Aorta (tissue), 5 donors: Measurements from ENCODE around the gene RRAS2. TPM values are rescaled to one million over a fixed set of nuclear protein-coding genes. Genes with fewer than 3 reads are reported as not detected.

Source experiments
- ATAC-seq: fragments of 200-7000 bp; cut with Tn5 transposase; one replicate; pipeline ENCODE4 v1.9.1; 2022; ENCODE audit warnings: moderate library complexity; ENCODE audit not compliant: low FRiP score
- DNase-seq, 2 donors: peaks; one replicate each; pipeline ENCODE4 v3.0.0-alpha.2; 2020
- H3K27ac ChIP-seq, 2 donors: one replicate each; pipeline ENCODE4 v1.5.1; 2013; ENCODE audit warnings: low read length in 2 of 2, mild to moderate bottlenecking in 2 of 2, moderate library complexity in 2 of 2, control low read depth in 1 of 2, inconsistent platforms in 1 of 2, low read depth in 1 of 2
- H3K27me3 ChIP-seq, 2 donors: one replicate each; pipeline ENCODE4 v1.6.1; 2013; ENCODE audit warnings: control low read depth in 1 of 2, low read length in 1 of 2, mild to moderate bottlenecking in 1 of 2, moderate library complexity in 1 of 2; ENCODE audit not compliant: insufficient read depth in 2 of 2, control insufficient read depth in 1 of 2
- H3K36me3 ChIP-seq, 2 donors: one replicate each; pipeline ENCODE4 v1.6.1; 2013; ENCODE audit warnings: control low read depth in 1 of 2, low read length in 1 of 2, mild to moderate bottlenecking in 1 of 2; ENCODE audit not compliant: insufficient read depth in 2 of 2, control insufficient read depth in 1 of 2
- H3K4me1 ChIP-seq, 2 donors: one replicate each; pipeline ENCODE4 v1.6.1; 2013; ENCODE audit warnings: low read length in 2 of 2, control low read depth in 1 of 2, mild to moderate bottlenecking in 1 of 2, moderate library complexity in 1 of 2; ENCODE audit not compliant: insufficient read depth in 2 of 2, control insufficient read depth in 1 of 2
- H3K4me3 ChIP-seq, 2 donors: one replicate each; pipeline ENCODE4 v1.5.1; 2013; ENCODE audit warnings: low read length in 2 of 2, control low read depth in 1 of 2, mild to moderate bottlenecking in 1 of 2
- H3K9me3 ChIP-seq: one replicate; pipeline ENCODE4 v1.6.1; 2013; ENCODE audit warnings: mild to moderate bottlenecking, low read length; ENCODE audit not compliant: control insufficient read depth
- WGBS, 2 donors: extraction: QIAGEN DNeasy Blood & Tissue Kit; methylation state at CpG; one replicate each; pipeline ENCODE4 v1.1.7; 2013; 5-methylcytosine and 5-hydroxymethylcytosine counted together
- intact Hi-C, 2 donors: fragments of 100-400 bp; cut with DNase I; formaldehyde crosslinking; loops; one replicate each; pipeline versions ENCODE4 v1.14.2 to v1.15.0; 2022
- polyA plus RNA-seq, 2 donors: library from polyadenylated mRNA; stranded (reverse); fragments of 200-250 nt; gene quantifications; one replicate each; pipeline ENCODE4 v1.2.3, GENCODE V29; 2013
- total RNA-seq, 2 donors: library from RNA; stranded (reverse); fragmentation: NEBNext Ultra II Directional; extraction: Animal tissue kit (Norgen Biotek cat#: 25700); gene quantifications; one replicate each; pipeline ENCODE4 v1.2.1, GENCODE V29; 2021
- donor health status: healthy with polysubstance abuse.
- donor health status: Bipolar disorder and iron deficiency.
- donor health status: DM: no; HTN: no; CAD: no.
- donor health status: DM: no; HTN: no; CAD: no.
- donor health status: DM: yes; HTN: yes; CAD: no.

Gene RRAS2
- total and polyA plus RNA-seq, 4 donors = 18.0 to 46.7 (median 27.9) TPM

DNA sequence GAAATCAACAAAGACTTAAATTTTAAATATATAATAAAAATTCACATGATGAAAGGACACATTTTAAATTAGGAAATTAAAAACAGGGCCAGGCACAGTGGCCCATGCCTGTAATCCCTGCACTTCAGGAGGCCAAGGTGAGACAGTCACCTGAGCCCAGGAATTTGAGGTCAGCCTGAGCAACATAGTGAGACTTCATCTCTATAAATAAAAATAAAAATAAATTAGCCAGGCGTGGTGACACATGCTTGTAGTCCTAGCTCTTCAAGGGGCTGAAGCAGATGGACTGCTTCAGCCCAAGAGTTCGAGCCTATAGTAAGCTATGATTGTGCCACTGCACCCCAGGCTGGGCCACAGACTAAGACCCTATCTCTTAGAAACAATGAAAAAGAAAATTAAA lies 29.3 kb downstream of the RRAS2 start:
- Histone ChIP-seq H3K9me3 (no peaks in the 10 kb centered on the region), H3K27me3 (no peaks in the 10 kb centered on the region), H3K36me3 (no peaks in the 10 kb centered on the region), H3K4me3 (no peak overlapping the region), H3K27ac (no peak overlapping the region), H3K4me1 (peaks cover 0 to 4% of the 10 kb centered on the region in 2 donors)
- DNase-seq (no peak), ATAC-seq (no peak)
- WGBS, 2 donors = 92% methylated on average over 2 of the region's 2 CpGs
- intact Hi-C loops = no loop called here

DNA sequence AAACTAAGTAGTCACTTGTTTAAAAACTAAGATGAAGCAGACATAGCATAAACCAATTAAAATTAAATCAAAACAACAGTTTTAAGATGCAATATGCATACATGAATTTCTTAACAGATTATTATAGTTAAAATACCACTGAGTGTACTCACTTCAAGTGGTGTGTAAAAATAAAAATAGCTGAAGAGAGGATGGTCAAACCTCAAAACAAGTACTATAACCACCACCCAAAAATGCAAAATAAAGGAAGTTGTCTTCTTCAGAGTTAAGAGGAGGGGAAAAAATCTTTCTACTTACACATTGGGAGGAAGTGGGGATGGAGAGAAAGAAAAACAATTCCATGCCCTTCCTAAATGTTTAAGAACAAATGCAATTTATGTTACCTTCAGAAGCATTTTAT lies 31.9 kb downstream of the RRAS2 start:
- no peak overlapping the region for H3K27ac ChIP-seq
- no peaks in the 10 kb centered on the region for H3K9me3 ChIP-seq
- intact Hi-C loops = no loop called here
- DNase-seq (no peak), ATAC-seq (no peak)
- peaks cover 2% of the 10 kb centered on the region in 2 donors for H3K4me1 ChIP-seq
- H3K4me3 ChIP-seq = no peak overlapping the region
- H3K27me3 ChIP-seq = no peaks in the 10 kb centered on the region
- H3K36me3 ChIP-seq = no peaks in the 10 kb centered on the region

DNA sequence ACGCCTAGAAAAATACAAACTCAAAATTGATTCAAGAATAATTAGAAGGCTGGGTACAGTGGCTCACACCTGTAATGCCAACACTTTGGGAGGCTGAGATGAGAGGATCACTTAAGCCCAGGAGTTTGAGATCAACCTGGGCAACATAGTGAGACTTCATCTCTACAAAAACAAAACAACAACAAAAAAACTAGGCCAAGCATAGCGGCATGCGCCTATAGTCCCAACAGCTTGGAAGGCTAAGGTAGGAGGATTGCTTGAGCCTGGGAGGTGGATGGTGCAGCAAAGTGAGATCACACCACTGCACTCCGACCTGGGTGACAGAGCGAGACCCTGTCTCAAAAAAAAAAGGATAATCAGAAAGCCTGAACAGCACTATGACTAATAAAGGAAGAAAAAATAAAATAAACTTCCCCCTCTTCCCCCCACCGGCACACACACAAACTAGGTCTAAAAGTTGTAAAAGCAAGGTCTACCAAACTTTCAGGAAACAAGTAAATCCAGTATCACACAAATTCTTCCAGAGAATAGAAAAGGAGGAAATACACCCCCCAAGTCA lies 35.8 kb downstream of the RRAS2 start:
- Histone ChIP-seq H3K27ac (no peak overlapping the region), H3K4me3 (no peak overlapping the region), H3K9me3 (no peaks in the 10 kb centered on the region), H3K36me3 (no peaks in the 10 kb centered on the region), H3K4me1 (peaks cover 0 to 3% of the 10 kb centered on the region in 2 donors), H3K27me3 (no peaks in the 10 kb centered on the region)
- DNase-seq (no peak), ATAC-seq (no peak)
- WGBS, 2 donors = 84% methylated on average over 6 of the region's 6 CpGs
- intact Hi-C loops = no loop called here

DNA sequence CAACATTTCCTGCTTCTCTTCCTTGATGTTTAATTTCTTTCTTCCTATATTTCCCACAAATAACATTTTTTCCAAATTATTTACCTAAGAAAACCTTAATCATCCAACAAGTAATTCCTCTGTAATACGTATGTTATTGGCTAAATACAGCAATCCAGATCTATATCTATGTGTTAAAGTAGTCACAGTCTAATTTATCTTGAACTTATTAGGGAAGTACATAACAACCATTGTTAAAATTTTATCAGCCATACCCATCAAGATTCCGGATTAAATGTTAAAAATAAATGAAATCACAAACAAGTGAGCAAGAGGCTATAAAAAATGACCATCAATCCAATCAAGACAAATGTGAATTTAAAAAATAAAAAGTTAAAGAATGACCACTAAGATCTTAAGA lies 36.5 kb downstream of the RRAS2 start:
- intact Hi-C loops = no loop called here
- no peak for ATAC-seq
- H3K27ac ChIP-seq = no peak overlapping the region
- no peak overlapping the region for H3K4me3 ChIP-seq
- H3K4me1 ChIP-seq = peaks cover 0 to 3% of the 10 kb centered on the region in 2 donors
- no peaks in the 10 kb centered on the region for H3K9me3 ChIP-seq
- WGBS, 2 donors = 84 to 86% methylated on average over 2 of the region's 2 CpGs
- H3K36me3 ChIP-seq = no peaks in the 10 kb centered on the region
- no peak for DNase-seq
- no peaks in the 10 kb centered on the region for H3K27me3 ChIP-seq

DNA sequence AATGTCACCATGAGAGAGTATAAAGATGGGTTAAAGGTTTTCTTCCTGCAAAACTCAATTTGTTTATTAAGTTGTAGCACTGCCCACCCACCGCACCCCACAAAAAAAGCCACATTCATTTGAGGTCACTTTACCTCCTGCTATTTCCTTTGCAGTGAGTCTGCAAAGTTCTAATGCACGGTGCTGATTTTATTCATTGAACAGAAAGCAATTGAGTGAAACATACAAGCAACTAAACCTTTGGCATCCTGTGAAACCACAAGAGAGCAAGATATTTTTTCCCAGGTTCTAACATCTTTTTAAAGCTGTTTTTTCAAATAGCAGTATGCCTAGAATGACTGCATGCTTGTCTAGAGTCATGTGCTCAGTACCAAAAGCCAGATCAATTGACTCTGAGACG lies 39.0 kb downstream of the RRAS2 start:
- no peak for DNase-seq
- no peak for ATAC-seq
- no peaks in the 10 kb centered on the region for H3K9me3 ChIP-seq
- H3K27ac ChIP-seq = no peak overlapping the region
- no peaks in the 10 kb centered on the region for H3K36me3 ChIP-seq
- intact Hi-C loops = no loop called here
- no peaks in the 10 kb centered on the region for H3K27me3 ChIP-seq
- H3K4me1 ChIP-seq = peaks cover 0 to 3% of the 10 kb centered on the region in 2 donors
- 61 to 62% methylated on average over 3 of the region's 3 CpGs for WGBS, 2 donors
- no peak overlapping the region for H3K4me3 ChIP-seq

DNA sequence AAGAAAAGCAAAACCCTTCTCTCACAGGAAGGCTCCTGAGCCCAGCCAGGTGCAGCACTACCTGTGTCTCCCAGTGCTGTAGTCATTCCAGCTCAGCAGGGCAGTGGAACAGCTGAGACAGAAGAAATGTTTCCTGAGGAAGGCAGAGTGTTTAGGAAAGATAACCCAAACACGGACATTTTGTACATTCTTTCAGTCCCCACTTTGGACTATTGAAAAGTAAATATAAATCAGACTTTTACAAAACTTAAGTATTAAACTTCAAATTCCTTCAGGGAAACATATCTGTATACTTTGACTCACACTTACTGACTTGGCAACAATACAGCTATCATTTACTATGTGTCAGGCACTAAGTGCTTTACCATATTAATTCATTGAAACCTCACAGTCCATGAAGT lies 40.4 kb downstream of the RRAS2 start:
- intact Hi-C loops = no loop called here
- Histone ChIP-seq H3K27ac (no peak overlapping the region), H3K4me1 (peaks cover under 1 to 4% of the 10 kb centered on the region in 2 donors), H3K27me3 (no peaks in the 10 kb centered on the region), H3K9me3 (no peaks in the 10 kb centered on the region), H3K4me3 (no peak overlapping the region), H3K36me3 (no peaks in the 10 kb centered on the region)
- ATAC-seq (no peak), DNase-seq (no peak)
- WGBS, 2 donors = 5 to 11% methylated on average over 1 of the region's 1 CpG

DNA sequence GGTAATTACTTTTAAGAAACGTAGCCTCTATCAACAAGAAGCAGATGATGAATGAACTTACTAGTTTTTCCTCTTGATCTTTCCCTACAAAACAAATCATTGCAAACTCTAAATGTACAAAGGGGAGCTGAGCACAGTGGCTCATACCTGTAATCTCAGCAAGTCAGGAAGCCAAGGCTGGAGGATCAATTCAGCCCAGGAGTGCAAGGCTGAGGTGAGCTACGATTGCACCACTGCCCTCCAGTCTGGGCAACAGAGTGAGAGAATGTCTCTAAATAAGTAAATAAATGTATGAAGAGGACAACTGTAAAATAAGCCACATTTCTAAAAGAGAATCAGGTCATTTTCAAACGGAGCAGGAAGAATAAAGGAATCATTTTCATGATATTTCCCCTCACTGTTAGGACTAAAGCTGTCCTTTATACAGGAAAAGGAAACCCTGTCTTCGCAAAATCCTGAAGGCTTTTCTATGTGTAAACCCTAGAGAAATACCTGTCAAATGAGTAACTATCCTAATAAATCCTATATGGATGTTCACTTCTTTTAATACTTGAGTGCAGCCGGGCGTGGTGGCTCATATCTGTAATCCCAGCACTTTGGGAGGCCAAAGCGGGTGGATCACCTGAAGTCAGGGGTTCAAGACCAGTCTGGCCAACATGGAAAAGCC lies 41.2 kb downstream of the RRAS2 start:
- H3K9me3 ChIP-seq = no peaks in the 10 kb centered on the region
- DNase-seq = no peak
- intact Hi-C loops = no loop called here
- no peak overlapping the region for H3K27ac ChIP-seq
- H3K4me1 ChIP-seq = peaks cover 4 to 6% of the 10 kb centered on the region in 2 donors
- 87 to 88% methylated on average over 7 of the region's 7 CpGs for WGBS, 2 donors
- no peaks in the 10 kb centered on the region for H3K27me3 ChIP-seq
- ATAC-seq = no peak
- H3K4me3 ChIP-seq = no peak overlapping the region
- H3K36me3 ChIP-seq = no peaks in the 10 kb centered on the region

DNA sequence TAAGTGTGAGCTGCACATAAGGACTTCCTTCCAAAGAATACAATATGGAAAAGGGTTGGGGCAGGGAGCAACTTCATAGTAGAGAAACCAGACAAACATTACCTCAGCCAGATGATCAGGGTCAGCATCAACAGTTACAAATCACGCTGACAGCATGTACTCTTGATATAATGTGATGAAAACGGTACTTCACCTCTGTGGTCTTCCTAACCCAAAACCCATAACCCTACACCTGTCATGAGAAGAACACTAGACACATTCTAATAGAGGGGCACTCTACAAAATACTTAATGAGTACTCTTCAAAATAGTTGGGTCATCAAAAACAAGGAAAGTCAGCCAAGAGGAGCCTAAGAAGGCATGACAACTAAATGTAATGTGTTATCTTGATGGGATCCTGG lies 43.9 kb downstream of the RRAS2 start:
- WGBS, 2 donors = 14 to 29% methylated on average over 2 of the region's 2 CpGs
- Histone ChIP-seq H3K27me3 (no peaks in the 10 kb centered on the region), H3K4me3 (no peak overlapping the region), H3K9me3 (no peaks in the 10 kb centered on the region), H3K36me3 (no peaks in the 10 kb centered on the region), H3K27ac (no peak overlapping the region), H3K4me1 (peaks cover 3 to 9% of the 10 kb centered on the region in 2 donors)
- intact Hi-C loops = no loop called here
- DNase-seq (no peak), ATAC-seq (no peak)

DNA sequence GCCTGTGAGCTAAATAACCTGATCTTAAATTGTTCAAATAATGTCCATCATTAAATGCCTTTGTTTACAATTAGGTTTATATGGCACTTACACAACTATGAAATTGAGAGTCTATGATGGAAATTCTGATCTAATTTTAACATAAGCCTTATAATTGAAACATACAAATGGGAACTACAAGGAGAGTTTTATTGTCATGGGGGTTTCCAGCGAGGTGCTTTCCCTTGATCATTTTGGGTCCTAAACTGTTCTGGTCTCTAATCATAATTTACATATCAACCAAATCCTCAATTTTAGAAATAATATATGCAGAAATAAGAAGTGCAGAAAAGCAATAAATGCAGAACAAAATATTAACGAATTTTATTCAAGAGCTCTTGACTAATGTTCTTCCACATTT lies 44.9 kb downstream of the RRAS2 start:
- WGBS, 2 donors = 94 to 96% methylated on average over 2 of the region's 2 CpGs
- intact Hi-C loops = no loop called here
- Histone ChIP-seq H3K9me3 (no peaks in the 10 kb centered on the region), H3K36me3 (no peaks in the 10 kb centered on the region), H3K27ac (no peak overlapping the region), H3K4me1 (peaks cover 4 to 14% of the 10 kb centered on the region in 2 donors), H3K27me3 (no peaks in the 10 kb centered on the region), H3K4me3 (no peak overlapping the region)
- DNase-seq = no peak
- ATAC-seq = no peak
